ENCODE results near the gene SERPINB6.

SERPINB6 gene

GRCh38 chr6:2971420-2972218 lies at the start of gene SERPINB6:
Gene SERPINB6 (minus strand): TSS chr6:2971567. CDS start chr6:2959332, 12,235 bp downstream.
- DNase-seq (ENCODE audit: insufficient read length, low spot score) = no peak
- no peak for FAIRE-seq
- no peak for TF ChIP-seq CTCF (IDR thresholded peaks at IDR 0.05; ENCODE audit: insufficient read depth, missing control alignments)

GRCh38 chr6:3019749-3020320 lies 48.5 kb upstream of the SERPINB6 start:
- DNase-seq (ENCODE audit: insufficient read length, low spot score) = no peak
- no peak for FAIRE-seq
- no peak for TF ChIP-seq CTCF (IDR thresholded peaks at IDR 0.05; ENCODE audit: insufficient read depth, missing control alignments)

GRCh38 chr6:3019065-3019464 lies 47.7 kb upstream of the SERPINB6 start:
- FAIRE-seq = no peak
- no peak for DNase-seq (ENCODE audit: insufficient read length, low spot score)
- no peak for TF ChIP-seq CTCF (IDR thresholded peaks at IDR 0.05; ENCODE audit: insufficient read depth, missing control alignments)

GRCh38 chr6:3017304-3017703 lies 45.9 kb upstream of the SERPINB6 start:
- no peak for DNase-seq (ENCODE audit: insufficient read length, low spot score)
- FAIRE-seq = no peak
- no peak for TF ChIP-seq CTCF (IDR thresholded peaks at IDR 0.05; ENCODE audit: insufficient read depth, missing control alignments)

GRCh38 chr6:3016473-3017280 lies 45.3 kb upstream of the SERPINB6 start:
- TF ChIP-seq CTCF (IDR thresholded peaks at IDR 0.05; ENCODE audit: insufficient read depth, missing control alignments) = no peak
- FAIRE-seq = no peak
- DNase-seq (ENCODE audit: insufficient read length, low spot score) = no peak

GRCh38 chr6:3015144-3015543 lies 43.8 kb upstream of the SERPINB6 start:
- no peak for DNase-seq (ENCODE audit: insufficient read length, low spot score)
- FAIRE-seq = no peak
- TF ChIP-seq CTCF (IDR thresholded peaks at IDR 0.05; ENCODE audit: insufficient read depth, missing control alignments) = no peak

Measured in D721Med (cell line).